HepG2 (cell line): ENCODE data around the gene LAPTM4A. TPM values are rescaled to one million over a fixed set of nuclear protein-coding genes. Genes with fewer than 3 reads are reported as not detected.

Experiments used
- ARNT ChIP-seq: fragments of 450-650 bp; IDR thresholded peaks from 2 replicates; pipeline ENCODE4 v1.6.1; 2017
- ATF3 ChIP-seq: sonication (generic); formaldehyde crosslinking; IDR thresholded peaks from 2 replicates; pipeline ENCODE4 v1.4.0; 2020; ENCODE audit warnings: missing genetic modification reagents
- DNMT1 ChIP-seq: sonication (generic); formaldehyde crosslinking; IDR thresholded peaks from 2 replicates; pipeline ENCODE4 v1.5.1; 2020; ENCODE audit warnings: mild to moderate bottlenecking, missing genetic modification reagents
- E2F5 ChIP-seq: sonication (generic); formaldehyde crosslinking; conservative IDR thresholded peaks from 2 replicates; pipeline ENCODE4 v1.4.0; 2020; ENCODE audit warnings: missing genetic modification reagents
- PHF21A ChIP-seq: sonication (generic); formaldehyde crosslinking; IDR thresholded peaks from 2 replicates; pipeline ENCODE4 v1.5.0; 2020; ENCODE audit warnings: mild to moderate bottlenecking, missing genetic modification reagents
- POGZ ChIP-seq: sonication (generic); formaldehyde crosslinking; IDR thresholded peaks from 2 replicates; pipeline ENCODE4 v1.4.0; 2020; ENCODE audit warnings: mild to moderate bottlenecking, missing genetic modification reagents
- STAT6 ChIP-seq: sonication (generic); formaldehyde crosslinking; IDR thresholded peaks from 2 replicates; pipeline ENCODE4 v1.4.0; 2020; ENCODE audit warnings: missing genetic modification reagents, mild to moderate bottlenecking, borderline replicate concordance
- TFDP1 ChIP-seq: IDR thresholded peaks from 2 replicates; pipeline ENCODE4 v1.6.1; 2016; ENCODE audit warnings: missing compliant biosample characterization, missing genetic modification reagents, borderline replicate concordance
- XRCC5 ChIP-seq: fragments of 200-400 bp; formaldehyde crosslinking; optimal IDR thresholded peaks from 2 replicates; pipeline ENCODE3; 2017; ENCODE audit warnings: mild to moderate bottlenecking, low read length
- ZBTB49 ChIP-seq: sonication (generic); formaldehyde crosslinking; IDR thresholded peaks from 2 replicates; pipeline ENCODE4 v1.4.0; 2020; ENCODE audit warnings: missing genetic modification reagents, borderline replicate concordance
- ZFP36L2 ChIP-seq: sonication (generic); formaldehyde crosslinking; IDR thresholded peaks from 2 replicates; pipeline ENCODE4 v1.4.0; 2020; ENCODE audit warnings: missing genetic modification reagents
- ZNF12 ChIP-seq: sonication (generic); formaldehyde crosslinking; IDR thresholded peaks from 2 replicates; pipeline ENCODE4 v1.5.0; 2020; ENCODE audit warnings: missing genetic modification reagents
- ZNF230 ChIP-seq: sonication (generic); formaldehyde crosslinking; IDR thresholded peaks from 2 replicates; pipeline ENCODE4 v1.4.0; 2020; ENCODE audit warnings: mild to moderate bottlenecking, missing genetic modification reagents
- ZNF256 ChIP-seq: sonication (generic); formaldehyde crosslinking; conservative IDR thresholded peaks from 2 replicates; pipeline ENCODE4 v1.4.0; 2020; ENCODE audit warnings: missing genetic modification reagents
- ZNF343 ChIP-seq: sonication (generic); formaldehyde crosslinking; IDR thresholded peaks from 2 replicates; pipeline ENCODE4 v1.4.0; 2020; ENCODE audit warnings: mild to moderate bottlenecking, missing genetic modification reagents
- ZNF574 ChIP-seq: sonication (generic); formaldehyde crosslinking; IDR thresholded peaks from 2 replicates; pipeline ENCODE4 v1.4.0; 2020; ENCODE audit warnings: missing genetic modification reagents
- ZNF589 ChIP-seq: sonication (generic); formaldehyde crosslinking; conservative IDR thresholded peaks from 2 replicates; pipeline ENCODE4 v1.8.0; 2022; ENCODE audit warnings: mild to moderate bottlenecking, moderate library complexity, missing genetic modification reagents
- ZNF672 ChIP-seq: sonication (generic); formaldehyde crosslinking; IDR thresholded peaks from 2 replicates; pipeline ENCODE4 v1.8.1; 2022; ENCODE audit warnings: missing genetic modification reagents
- ZNF775 ChIP-seq: sonication (generic); formaldehyde crosslinking; IDR thresholded peaks from 2 replicates; pipeline ENCODE4 v1.4.0; 2020; ENCODE audit warnings: missing genetic modification reagents, mild to moderate bottlenecking, moderate library complexity, borderline replicate concordance
- polyA plus RNA-seq, 8 experiments: library from polyadenylated mRNA; depleted of rRNA in 3 of 8; stranded (reverse) in 7 of 8; unstranded in 1 of 8; fragments of >200 nt; fragmentation: Illumina TruSeq in 4 of 8; extraction: Trizol in 4 of 8; gene quantifications; 2 replicates each; pipeline versions ENCODE4 v1.2.1 to v1.2.3, GENCODE V29; 2011 to 2016; ENCODE audit warnings: low read depth in 4 of 8, missing spikeins in 1 of 8, mixed read lengths in 1 of 8; ENCODE audit not compliant: insufficient read depth in 1 of 8
- total RNA-seq, 5 experiments: library from RNA; depleted of rRNA; stranded (reverse); fragments of >200 nt; fragmentation: Illumina TruSeq; extraction: Trizol; gene quantifications; 2 replicates each; pipeline ENCODE4 v1.2.3, GENCODE V29; 2016; ENCODE audit warnings: low read depth in 1 of 5

The LAPTM4A gene
- total and polyA plus RNA-seq, 2 of the 13 experiments (the other 11 are each of a cell fraction or from before 2014, with no cell fraction given) = 116 to 558 TPM

GRCh38 chr2:20013126-20013849, 38.1 kb downstream of the LAPTM4A start (continued):
- TF ChIP-seq ZNF574 (CRISPR knock-in tag) (no peak), POGZ (CRISPR knock-in tag) (no peak), ZFP36L2 (CRISPR knock-in tag) (no peak), XRCC5 (no peak), ZNF775 (no peak), E2F5 (CRISPR knock-in tag) (no peak), DNMT1 (CRISPR knock-in tag) (no peak), ZNF230 (CRISPR knock-in tag) (no peak), TFDP1 (peak; percentile 21; the same call in 1 of the 2 replicates), ZNF12 (CRISPR knock-in tag) (peak; percentile 73; the same call in 1 of the 2 replicates), STAT6 (no peak), ZNF589 (no peak), PHF21A (CRISPR knock-in tag) (peak; percentile 63; the same call in 1 of the 2 replicates), ATF3 (CRISPR knock-in tag) (0 out of 2 replicates have a peak, but pooled peaks have one; percentile 10), ZNF343 (CRISPR knock-in tag) (no peak), ZNF256 (CRISPR knock-in tag) (no peak), ZNF672 (no peak), ZBTB49 (no peak), ARNT (no peak)
